IMR-90 (cell line): Measurements from ENCODE around the gene PRKN. TPM values are rescaled to one million over a fixed set of nuclear protein-coding genes. Genes with fewer than 3 reads are reported as not detected.

Source experiments
- ATAC-seq: fragments of 200-7000 bp; cut with Tn5 transposase; 2 replicates; pipeline ENCODE4 v1.9.1; 2020; ENCODE audit warnings: low read depth, mild to moderate bottlenecking, moderate library complexity
- BruUV-seq: library from RNA; stranded (reverse); fragments of 400-500 nt; replicated peaks from 2 replicates; lab custom pipeline; 2021; lab: Mats Ljungman, UMichigan
- CTCF ChIA-PET: fragments of 300-600 bp; formaldehyde crosslinking; extraction: SDS; loops from one replicate; lab custom pipeline; 2021; ENCODE audit warnings: antibody characterized with exemption; lab: Yijun Ruan, JAX
- POLR2A ChIA-PET: fragments of 300-600 bp; sonication (Branson Sonifier 250); formaldehyde crosslinking; loops from one replicate; lab custom pipeline; 2022; ENCODE audit warnings: antibody characterized with exemption; ENCODE audit not compliant: unreplicated experiment; lab: Charles Lee
- DNase-seq: peaks from one replicate; pipeline ENCODE4 v3.0.0; 2013
- H2AFZ ChIP-seq: replicated peaks from 2 replicates; pipeline ENCODE3; 2013; ENCODE audit warnings: low read length, mild to moderate bottlenecking; ENCODE audit not compliant: poor library complexity
- H2AK5ac ChIP-seq: 2 replicates; pipeline ENCODE4 v1.6.1; 2013; ENCODE audit warnings: low read depth, low read length, inconsistent platforms
- H2AK9ac ChIP-seq: replicated peaks from 2 replicates; pipeline ENCODE3; 2013; ENCODE audit warnings: mild to moderate bottlenecking, low read depth, low read length, moderate library complexity; ENCODE audit not compliant: poor library complexity
- H2BK120ac ChIP-seq: 2 replicates; pipeline ENCODE4 v1.6.1; 2013; ENCODE audit warnings: low read depth, low read length, inconsistent platforms
- H2BK15ac ChIP-seq: 3 replicates; pipeline ENCODE4 v1.6.1; 2013; ENCODE audit warnings: low read depth, low read length, inconsistent platforms
- H2BK20ac ChIP-seq: 2 replicates; pipeline ENCODE4 v1.6.1; 2013; ENCODE audit warnings: low read depth, mild to moderate bottlenecking, inconsistent platforms, low read length, moderate library complexity
- H2BK5ac ChIP-seq: 2 replicates; pipeline ENCODE4 v1.6.1; 2013; ENCODE audit warnings: mild to moderate bottlenecking, low read depth, low read length, inconsistent platforms; ENCODE audit not compliant: poor library complexity, severe bottlenecking
- H3K14ac ChIP-seq: replicated peaks from 2 replicates; pipeline ENCODE4 v1.6.1; 2013; ENCODE audit warnings: low read depth, low read length, inconsistent platforms
- H3K18ac ChIP-seq: 2 replicates; pipeline ENCODE4 v1.6.1; 2013; ENCODE audit warnings: low read depth, low read length, control low read depth
- H3K23ac ChIP-seq: 2 replicates; pipeline ENCODE4 v1.6.1; 2013; ENCODE audit warnings: low read depth, low read length, inconsistent platforms
- H3K27ac ChIP-seq: 2 replicates; pipeline ENCODE4 v1.5.1; 2013; ENCODE audit warnings: mild to moderate bottlenecking, control low read depth, low read length; ENCODE audit not compliant: insufficient read depth
- H3K27me3 ChIP-seq: 2 replicates; pipeline ENCODE4 v1.6.1; 2013; ENCODE audit warnings: low read length; ENCODE audit not compliant: control insufficient read depth, insufficient read depth
- H3K36me3 ChIP-seq: 2 replicates; pipeline ENCODE4 v1.6.1; 2013; ENCODE audit warnings: low read length, mixed read lengths; ENCODE audit not compliant: control insufficient read depth, insufficient read depth
- H3K4ac ChIP-seq: 2 replicates; pipeline ENCODE4 v1.6.1; 2013; ENCODE audit warnings: low read depth, low read length, inconsistent platforms
- H3K4me1 ChIP-seq: 2 replicates; pipeline ENCODE4 v1.6.1; 2013; ENCODE audit warnings: low read length, mixed read lengths; ENCODE audit not compliant: control insufficient read depth, insufficient read depth
- H3K4me2 ChIP-seq: 2 replicates; pipeline ENCODE4 v1.6.1; 2013; ENCODE audit warnings: low read depth, mild to moderate bottlenecking, control low read depth, low read length, moderate library complexity
- H3K4me3 ChIP-seq: 2 replicates; pipeline ENCODE4 v1.5.1; 2013; ENCODE audit warnings: low read depth, mild to moderate bottlenecking, control low read depth, low read length, moderate library complexity; ENCODE audit not compliant: insufficient read depth
- H3K56ac ChIP-seq: 2 replicates; pipeline ENCODE4 v1.6.1; 2013; ENCODE audit warnings: low read length, inconsistent platforms; ENCODE audit not compliant: insufficient read depth; ENCODE audit errors: extremely low read depth
- H3K79me1 ChIP-seq, 2 experiments: 2 replicates each; pipeline ENCODE4 v1.6.1; 2013; ENCODE audit warnings: low read length in 2 of 2, inconsistent platforms in 1 of 2, low read depth in 1 of 2
- H3K9ac ChIP-seq: 2 replicates; pipeline ENCODE4 v1.6.1; 2013; ENCODE audit warnings: low read depth, low read length, control low read depth
- H3K9me1 ChIP-seq: 2 replicates; pipeline ENCODE4 v1.6.1; 2013; ENCODE audit warnings: low read length, inconsistent platforms; ENCODE audit not compliant: insufficient read depth
- H3K9me3 ChIP-seq: 2 replicates; pipeline ENCODE4 v1.6.1; 2013; ENCODE audit warnings: low read length; ENCODE audit not compliant: control insufficient read depth, insufficient read depth
- H4K20me1 ChIP-seq: 2 replicates; pipeline ENCODE4 v1.6.1; 2013; ENCODE audit warnings: low read length, inconsistent platforms; ENCODE audit not compliant: insufficient read depth
- H4K5ac ChIP-seq: 2 replicates; pipeline ENCODE4 v1.6.1; 2013; ENCODE audit warnings: mild to moderate bottlenecking, low read depth, low read length, control low read depth
- H4K8ac ChIP-seq, 2 experiments: 2 replicates each; pipeline ENCODE4 v1.6.1; 2013; ENCODE audit warnings: low read depth in 2 of 2, low read length in 2 of 2, control low read depth in 1 of 2, inconsistent platforms in 1 of 2
- H4K91ac ChIP-seq: 2 replicates; pipeline ENCODE4 v1.6.1; 2013; ENCODE audit warnings: low read depth, low read length, inconsistent platforms; ENCODE audit not compliant: insufficient read depth
- BHLHE40 ChIP-seq: fragments of 150-350 bp; IDR thresholded peaks from 2 replicates; pipeline ENCODE4 v1.6.1; 2016; ENCODE audit warnings: mild to moderate bottlenecking, low read depth, low read length
- CEBPB ChIP-seq: IDR thresholded peaks from 2 replicates; pipeline ENCODE4 v1.6.1; 2012; ENCODE audit warnings: low read depth, low read length, improper control_type of control experiment
- CHD1 ChIP-seq: IDR thresholded peaks from 2 replicates; pipeline ENCODE4 v1.6.1; 2012; ENCODE audit warnings: low read depth, low read length, improper control_type of control experiment
- CTCF ChIP-seq: conservative IDR thresholded peaks from 2 replicates; pipeline ENCODE4 v1.5.1; 2012; ENCODE audit warnings: mild to moderate bottlenecking, low read depth, low read length, improper control_type of control experiment
- ELK1 ChIP-seq: fragments of 150-350 bp; IDR thresholded peaks from 2 replicates; pipeline ENCODE4 v1.6.1; 2016; ENCODE audit warnings: low read depth, mild to moderate bottlenecking, low read length, moderate library complexity, borderline replicate concordance
- FOS ChIP-seq: fragments of 150-350 bp; IDR thresholded peaks from 2 replicates; pipeline ENCODE4 v1.6.1; 2016; ENCODE audit warnings: low read depth, low read length
- MAFK ChIP-seq: IDR thresholded peaks from 2 replicates; pipeline ENCODE4 v1.6.1; 2012; ENCODE audit warnings: low read depth, low read length, improper control_type of control experiment
- MXI1 ChIP-seq: IDR thresholded peaks from 2 replicates; pipeline ENCODE4 v1.6.1; 2012; ENCODE audit warnings: low read depth, mild to moderate bottlenecking, low read length, moderate library complexity, borderline replicate concordance
- NFE2L2 ChIP-seq: fragments of 150-350 bp; IDR thresholded peaks from 2 replicates; pipeline ENCODE4 v1.6.1; 2016; ENCODE audit warnings: low read depth, mild to moderate bottlenecking, low read length
- RAD21 ChIP-seq: IDR thresholded peaks from 2 replicates; pipeline ENCODE4 v1.6.1; 2012; ENCODE audit warnings: low read length, improper control_type of control experiment
- RCOR1 ChIP-seq: IDR thresholded peaks from 2 replicates; pipeline ENCODE4 v1.6.1; 2012; ENCODE audit warnings: mild to moderate bottlenecking, low read length, improper control_type of control experiment; ENCODE audit not compliant: insufficient replicate concordance
- RFX5 ChIP-seq: IDR thresholded peaks from 2 replicates; pipeline ENCODE4 v1.8.0; 2012; ENCODE audit warnings: low read depth, mild to moderate bottlenecking, low read length, moderate library complexity
- WGBS, 2 experiments: methylation state at CpG; one replicate each; pipeline versions ENCODE4 v1.1.5 to v1.1.7; 2013; ENCODE audit warnings: missing lambda C conversion rate in 2 of 2; ENCODE audit not compliant: insufficient read length in 1 of 2; ENCODE audit errors: extremely low coverage in 2 of 2; 5-methylcytosine and 5-hydroxymethylcytosine counted together
- dilution Hi-C: fragments of 300-500 bp; cut with HindIII; formaldehyde crosslinking; loops from one replicate; pipeline ENCODE4 v1.14.3; 2018; ENCODE audit warnings: low sequenced_read_pairs; ENCODE audit not compliant: unreplicated experiment
- in situ Hi-C: fragments of 300-500 bp; cut with MboI; formaldehyde crosslinking; loops from 3 replicates; pipeline ENCODE4 v1.14.3; 2019; ENCODE audit warnings: low sequenced_read_pairs, inconsistent platforms, mixed read lengths
- intact Hi-C: fragments of 100-400 bp; cut with micrococcal nuclease; formaldehyde crosslinking; loops from 2 replicates; pipeline ENCODE4 v1.10.0; 2022
- polyA plus RNA-seq, 3 experiments: library from polyadenylated mRNA; depleted of rRNA; stranded (reverse); fragments of >200 nt; gene quantifications; 2 replicates each; pipeline ENCODE4 v1.2.3, GENCODE V29; 2012; ENCODE audit warnings: low replicate concordance in 1 of 3
- total RNA-seq: library from RNA; depleted of rRNA; stranded (reverse); fragments of >200 nt; gene quantifications from 2 replicates; pipeline ENCODE4 v1.2.3, GENCODE V29; 2012

PRKN gene
- total and polyA plus RNA-seq, 2 of the 4 experiments (the other 2 are of a cell fraction): 0.15 to 0.18 TPM

GRCh38 chr6:161349886-161350285 lies 1377.7 kb downstream of the PRKN start:
- Histone ChIP-seq H2AK5ac (no peak overlapping the region), H3K9ac (no peak overlapping the region), H2BK20ac (no peak overlapping the region), H4K5ac (no peak overlapping the region), H3K9me1 (no peaks in the 10 kb centered on the region), H2BK15ac (no peak overlapping the region), H4K20me1 (no peaks in the 10 kb centered on the region), H3K4ac (no peak overlapping the region), H2AFZ (no peak overlapping the region), H3K56ac (no peak overlapping the region), H2BK120ac (no peak overlapping the region), H3K4me2 (no peak overlapping the region), H4K8ac (no peak overlapping the region), H3K79me1 (no peaks in the 10 kb centered on the region), H3K9me3 (no peaks in the 10 kb centered on the region), H3K27ac (no peak overlapping the region), H3K18ac (no peak overlapping the region), H3K4me1 (no peaks in the 10 kb centered on the region), H3K36me3 (no peaks in the 10 kb centered on the region), H3K14ac (no peak overlapping the region), H4K91ac (no peak overlapping the region), H3K23ac (no peak overlapping the region), H2BK5ac (no peak overlapping the region), H3K4me3 (no peak overlapping the region), H3K27me3 (no peaks in the 10 kb centered on the region), H2AK9ac (no peak overlapping the region)
- DNase-seq (no peak), ATAC-seq (no peak)
- intact Hi-C loops (no loop called here), in situ Hi-C loops (no loop called here), dilution Hi-C loops (no loop called here)
- ChIA-PET CTCF (no interaction called here), POLR2A (no interaction called here)
- WGBS, 2 experiments: 89 to 100% methylated on average over 6 to 17 of the region's 19 CpGs
- TF ChIP-seq ELK1: no peak
- TF ChIP-seq CTCF: no peak
- no peak for TF ChIP-seq RAD21
- TF ChIP-seq CEBPB: no peak
- TF ChIP-seq MAFK: no peak
- TF ChIP-seq MXI1: no peak
- TF ChIP-seq RCOR1: no peak
- no peak for TF ChIP-seq CHD1
- TF ChIP-seq FOS: no peak
- no peak for TF ChIP-seq BHLHE40
- TF ChIP-seq RFX5: no peak
- TF ChIP-seq NFE2L2: no peak
- no TSS peak for BruUV-seq
